Natural killer cell (primary cell): ENCODE measurements around the gene LRRC10B. TPM values are rescaled to one million over a fixed set of nuclear protein-coding genes. Genes with fewer than 3 reads are reported as not detected.

Source experiments
- ATAC-seq, 3 donors: fragments of 150-1000 bp in 2 of 3; fragments of 200-7000 bp in 1 of 3; cut with Tn5 transposase; 1 replicate in 1 of 3; 2 replicates in 2 of 3; pipeline ENCODE4 v1.10.0; 2021; ENCODE audit warnings: mild to moderate bottlenecking in 2 of 3, moderate library complexity in 2 of 3
- DNase-seq, 2 donors: peaks; one replicate each; pipeline versions ENCODE4 v3.0.0 to v3.0.0-alpha.2; 2013 to 2021; ENCODE audit warnings: mixed read lengths in 1 of 2
- H3K27ac ChIP-seq: one replicate; pipeline ENCODE4 v1.5.1; 2013; ENCODE audit warnings: mild to moderate bottlenecking, low read length
- H3K27me3 ChIP-seq: one replicate; pipeline ENCODE4 v1.6.1; 2013; ENCODE audit warnings: low read length; ENCODE audit not compliant: control insufficient read depth, insufficient read depth
- H3K36me3 ChIP-seq: one replicate; pipeline ENCODE4 v1.6.1; 2013; ENCODE audit warnings: low read length; ENCODE audit not compliant: control insufficient read depth, insufficient read depth
- H3K4me1 ChIP-seq: one replicate; pipeline ENCODE4 v1.6.1; 2013; ENCODE audit warnings: low read length; ENCODE audit not compliant: control insufficient read depth, insufficient read depth
- H3K4me3 ChIP-seq: one replicate; pipeline ENCODE4 v1.5.1; 2013; ENCODE audit warnings: low read length
- H3K9me3 ChIP-seq: one replicate; pipeline ENCODE4 v1.6.1; 2013; ENCODE audit warnings: low read length; ENCODE audit not compliant: control insufficient read depth, insufficient read depth
- H3K27ac Mint-ChIP-seq, 2 donors: one replicate each; pipeline ENCODE4 v1.8.0; 2022; ENCODE audit warnings: mild to moderate bottlenecking in 2 of 2, mixed read lengths in 2 of 2, moderate library complexity in 1 of 2
- H3K27me3 Mint-ChIP-seq, 2 donors: one replicate each; pipeline ENCODE4 v1.8.0; 2022; ENCODE audit warnings: low read depth in 2 of 2, mixed read lengths in 2 of 2
- H3K36me3 Mint-ChIP-seq: one replicate; pipeline ENCODE4 v1.8.0; 2022; ENCODE audit warnings: mixed read lengths
- H3K4me1 Mint-ChIP-seq, 2 donors: one replicate each; pipeline ENCODE4 v1.8.0; 2022; ENCODE audit warnings: mixed read lengths in 2 of 2
- H3K4me3 Mint-ChIP-seq: one replicate; pipeline ENCODE4 v1.8.0; 2022; ENCODE audit warnings: mild to moderate bottlenecking, moderate library complexity, mixed read lengths
- H3K9me3 Mint-ChIP-seq, 2 donors: one replicate each; pipeline ENCODE4 v1.8.0; 2022; ENCODE audit warnings: mixed read lengths in 2 of 2
- WGBS: methylation state at CpG from one replicate; pipeline ENCODE4 v1.1.7; 2013; ENCODE audit warnings: missing lambda C conversion rate; ENCODE audit not compliant: insufficient coverage; 5-methylcytosine and 5-hydroxymethylcytosine counted together
- intact Hi-C: fragments of 100-400 bp; cut with micrococcal nuclease; formaldehyde crosslinking; loops from one replicate; pipeline ENCODE4 v1.14.2; 2022
- total RNA-seq, 4 donors: library from RNA; stranded (reverse); fragments of 120-200 nt in 1 of 4; gene quantifications; one replicate each; pipeline versions ENCODE4 v1.2.3 to v1.2.4, GENCODE V29; 2013 to 2022
- TF ChIP-seq, protein P1 (sequence below): fragments of 200-600 bp; IDR thresholded peaks from one replicate; pipeline ENCODE4 v1.8.0; 2022; ENCODE audit warnings: antibody characterized with exemption

The LRRC10B gene
- total RNA-seq, 3 donors from 2014 or later (not counting 1 experiment from before 2014, with no cell fraction given) = not detected

GRCh38 chr11:61485080-61485479 is 23.5 kb upstream of the LRRC10B start:
- Mint-ChIP-seq H3K4me3 (no peak overlapping the region), H3K27ac (no peak overlapping the region), H3K36me3 (no peaks in the 10 kb centered on the region), H3K4me1 (no peaks in the 10 kb centered on the region), H3K27me3 (peaks cover 0 to 3% of the 10 kb centered on the region in 2 donors), H3K9me3 (no peaks in the 10 kb centered on the region)
- ATAC-seq (no peak), DNase-seq (no peak)
- Histone ChIP-seq H3K36me3 (no peaks in the 10 kb centered on the region), H3K4me1 (no peaks in the 10 kb centered on the region), H3K27me3 (no peaks in the 10 kb centered on the region), H3K4me3 (no peak overlapping the region), H3K9me3 (no peaks in the 10 kb centered on the region), H3K27ac (no peak overlapping the region)
- WGBS = 92% methylated on average over 11 of the region's 11 CpGs
- TF ChIP-seq, protein P1, sequence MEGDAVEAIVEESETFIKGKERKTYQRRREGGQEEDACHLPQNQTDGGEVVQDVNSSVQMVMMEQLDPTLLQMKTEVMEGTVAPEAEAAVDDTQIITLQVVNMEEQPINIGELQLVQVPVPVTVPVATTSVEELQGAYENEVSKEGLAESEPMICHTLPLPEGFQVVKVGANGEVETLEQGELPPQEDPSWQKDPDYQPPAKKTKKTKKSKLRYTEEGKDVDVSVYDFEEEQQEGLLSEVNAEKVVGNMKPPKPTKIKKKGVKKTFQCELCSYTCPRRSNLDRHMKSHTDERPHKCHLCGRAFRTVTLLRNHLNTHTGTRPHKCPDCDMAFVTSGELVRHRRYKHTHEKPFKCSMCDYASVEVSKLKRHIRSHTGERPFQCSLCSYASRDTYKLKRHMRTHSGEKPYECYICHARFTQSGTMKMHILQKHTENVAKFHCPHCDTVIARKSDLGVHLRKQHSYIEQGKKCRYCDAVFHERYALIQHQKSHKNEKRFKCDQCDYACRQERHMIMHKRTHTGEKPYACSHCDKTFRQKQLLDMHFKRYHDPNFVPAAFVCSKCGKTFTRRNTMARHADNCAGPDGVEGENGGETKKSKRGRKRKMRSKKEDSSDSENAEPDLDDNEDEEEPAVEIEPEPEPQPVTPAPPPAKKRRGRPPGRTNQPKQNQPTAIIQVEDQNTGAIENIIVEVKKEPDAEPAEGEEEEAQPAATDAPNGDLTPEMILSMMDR = no peak
- intact Hi-C loops = no loop called here

DNA sequence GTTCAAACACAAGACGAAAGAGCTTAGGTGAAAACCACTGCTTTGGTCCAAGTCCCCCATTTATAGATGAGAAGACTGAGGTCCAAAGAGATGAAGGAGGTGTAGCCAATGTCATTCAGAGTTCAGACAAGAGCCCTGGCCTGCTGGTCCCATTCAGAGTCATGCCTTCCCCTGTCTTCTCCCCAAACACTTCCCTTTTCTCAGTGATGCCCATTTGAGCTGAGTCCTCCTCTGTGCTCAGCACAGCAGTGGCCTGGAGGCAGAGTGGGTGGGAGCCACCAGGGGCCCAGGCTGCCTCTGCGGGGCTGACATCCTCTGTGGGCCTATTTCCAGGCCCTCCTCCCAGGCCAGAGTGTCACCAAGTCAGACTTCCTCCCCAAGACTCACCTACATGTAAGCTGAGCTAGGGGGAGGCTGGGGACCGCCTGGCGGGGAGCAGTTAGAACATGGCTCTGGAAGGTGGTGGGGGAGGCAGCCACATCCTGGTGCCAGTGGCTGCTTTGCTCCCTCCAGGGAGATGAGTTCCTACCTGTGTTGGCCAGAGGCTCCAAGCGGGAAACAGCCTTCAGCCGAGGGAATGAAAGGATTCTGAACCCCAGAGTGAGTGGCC is 22.4 kb upstream of the LRRC10B start:
- 89% methylated on average over 6 of the region's 6 CpGs for WGBS
- Mint-ChIP-seq H3K4me3 (no peak overlapping the region), H3K9me3 (no peaks in the 10 kb centered on the region)

DNA sequence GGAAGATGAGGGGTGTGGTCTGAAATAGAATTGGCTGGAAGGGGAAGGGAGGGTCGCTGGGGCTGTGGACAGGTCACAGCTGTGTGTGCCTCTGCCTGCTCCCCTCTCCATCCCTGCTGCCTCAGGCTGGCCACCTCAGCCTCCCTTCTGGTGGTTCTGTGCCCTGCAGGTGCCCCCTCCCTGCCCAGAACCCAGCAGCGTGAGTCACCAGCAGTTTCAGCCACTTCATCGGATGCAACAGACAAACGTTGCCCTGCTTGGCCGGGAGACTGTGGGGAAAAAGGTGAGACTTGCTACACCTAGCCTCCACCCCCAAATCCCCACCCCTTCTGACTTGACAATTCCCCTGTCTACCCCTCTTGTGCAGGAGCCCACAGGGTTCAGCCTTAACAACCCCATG is 21.8 kb upstream of the LRRC10B start:
- Mint-ChIP-seq H3K27ac (no peak overlapping the region), H3K4me3 (no peak overlapping the region)
- WGBS = 87% methylated on average over 5 of the region's 5 CpGs

More for the DNA sequence above, 22.4 kb upstream of the LRRC10B start:
- Histone ChIP-seq H3K27ac (no peak overlapping the region), H3K4me1 (no peaks in the 10 kb centered on the region), H3K9me3 (no peaks in the 10 kb centered on the region), H3K27me3 (no peaks in the 10 kb centered on the region), H3K4me3 (no peak overlapping the region), H3K36me3 (no peaks in the 10 kb centered on the region)
- DNase-seq (no peak), ATAC-seq (no peak)
- H3K36me3 Mint-ChIP-seq = no peaks in the 10 kb centered on the region
- intact Hi-C loops = no loop called here
- no peaks in the 10 kb centered on the region for H3K27me3 Mint-ChIP-seq
- TF ChIP-seq, protein P1 = no peak
- no peaks in the 10 kb centered on the region for H3K4me1 Mint-ChIP-seq
- no peak overlapping the region for H3K27ac Mint-ChIP-seq

More for the DNA sequence above, 21.8 kb upstream of the LRRC10B start:
- TF ChIP-seq, protein P1 = no peak
- no peak for ATAC-seq
- H3K9me3 Mint-ChIP-seq = no peaks in the 10 kb centered on the region
- Histone ChIP-seq H3K9me3 (no peaks in the 10 kb centered on the region), H3K36me3 (no peaks in the 10 kb centered on the region), H3K27me3 (no peaks in the 10 kb centered on the region), H3K4me1 (no peaks in the 10 kb centered on the region), H3K4me3 (no peak overlapping the region), H3K27ac (no peak overlapping the region)
- no peaks in the 10 kb centered on the region for H3K4me1 Mint-ChIP-seq
- no peaks in the 10 kb centered on the region for H3K36me3 Mint-ChIP-seq
- no peaks in the 10 kb centered on the region for H3K27me3 Mint-ChIP-seq
- intact Hi-C loops = no loop called here
- no peak for DNase-seq
